GOT3 (cell line): ENCODE results near the gene PLXNA4.

ENCODE experiments used
- DNase-seq: peaks from one replicate; lab custom pipeline; 2025; ENCODE audit warnings: mixed read lengths; lab: John Stamatoyannopoulos, UW

PLXNA4 gene

GRCh38 chr7:132561763-132562162 is 14.5 kb downstream of the PLXNA4 start:
- DNase-seq = no peak

DNA sequence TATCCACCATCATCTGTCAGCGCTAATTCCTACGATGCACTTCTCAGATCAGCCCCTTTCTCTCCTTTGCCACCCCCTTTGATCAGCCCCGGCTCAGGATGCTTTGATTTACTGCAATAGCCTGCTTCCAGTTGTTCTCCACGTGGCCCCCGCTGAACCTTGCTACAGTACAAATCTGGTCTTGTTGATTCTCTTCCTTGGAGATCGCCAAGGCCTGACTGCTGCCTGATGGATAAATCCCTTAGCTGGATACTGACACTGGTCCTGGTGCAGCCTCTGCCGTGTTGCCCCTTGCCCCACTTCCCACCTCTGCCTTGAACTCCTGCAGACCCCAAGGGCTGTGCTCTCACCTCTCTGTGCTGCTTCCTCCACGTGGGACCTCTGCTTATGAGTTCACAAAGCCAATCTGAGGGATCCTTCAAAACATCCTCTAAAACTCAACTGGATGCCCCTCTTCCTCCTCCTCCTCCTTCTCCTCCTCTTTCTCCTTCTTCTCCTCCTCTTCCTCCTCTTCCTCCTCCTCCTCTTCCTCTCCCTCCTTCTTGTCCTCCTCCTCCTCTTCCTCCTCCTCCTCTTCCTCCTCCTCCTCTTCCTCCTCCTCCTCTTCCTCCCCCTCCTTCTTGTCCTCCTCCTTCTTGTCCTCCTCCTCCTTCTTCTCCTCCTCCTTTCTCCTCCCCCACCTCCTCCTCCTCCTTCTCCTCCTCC is 15.3 kb downstream of the PLXNA4 start:
- DNase-seq = no peak

DNA sequence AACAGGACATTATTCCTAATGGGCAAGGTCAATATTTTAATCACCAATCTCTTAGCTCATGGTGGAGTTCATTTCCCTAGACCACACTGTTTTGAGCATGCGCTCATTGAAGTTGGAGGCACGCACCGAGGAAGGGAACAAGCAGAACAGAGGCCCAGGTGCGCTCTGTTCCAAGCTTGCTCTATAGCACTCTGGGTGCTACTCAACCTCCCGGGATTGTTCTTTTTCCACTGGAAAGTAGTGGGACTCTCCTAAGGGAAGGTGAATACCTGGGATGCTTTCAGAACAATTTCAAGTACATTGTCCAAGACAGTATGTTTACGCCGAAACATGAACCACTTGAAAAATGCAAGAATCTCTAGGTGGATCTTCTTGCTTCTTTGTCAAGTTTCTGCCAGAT is 16.2 kb downstream of the PLXNA4 start:
- no peak for DNase-seq

- no peak for DNase-seq
These were observed 17.5 kb downstream of the PLXNA4 start for GRCh38 chr7:132558815-132559214.

DNA sequence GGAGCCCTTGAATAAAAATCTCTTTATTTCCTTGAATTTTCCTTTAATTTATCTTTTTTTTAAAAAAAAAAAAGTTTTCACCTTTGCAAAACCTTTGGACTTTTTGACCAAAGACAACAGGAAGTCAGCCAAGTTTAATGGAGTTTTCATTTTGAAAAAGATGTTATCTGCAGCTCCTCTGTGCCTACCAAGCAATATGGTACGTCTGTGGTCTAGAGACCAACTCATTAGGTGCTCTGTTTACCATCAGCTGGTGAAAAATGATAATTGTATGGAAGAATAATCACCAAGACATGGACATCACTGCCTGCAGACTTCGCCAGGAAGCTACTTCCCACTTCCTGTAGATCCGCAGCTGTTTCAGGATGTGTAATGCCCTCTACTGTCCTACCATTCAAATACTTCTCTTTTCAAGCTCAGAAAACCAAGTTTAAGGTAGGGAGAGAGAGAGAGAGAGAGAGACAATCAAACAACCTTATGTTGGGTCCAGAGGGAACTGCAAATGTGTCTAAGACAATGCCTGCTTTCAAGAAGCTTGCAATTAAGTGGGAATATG is 18.7 kb downstream of the PLXNA4 start:
- DNase-seq = no peak

- no peak for DNase-seq
These were observed 21.8 kb downstream of the PLXNA4 start for GRCh38 chr7:132554446-132554845.

GRCh38 chr7:132553031-132553430 is 23.2 kb downstream of the PLXNA4 start:
- no peak for DNase-seq

DNA sequence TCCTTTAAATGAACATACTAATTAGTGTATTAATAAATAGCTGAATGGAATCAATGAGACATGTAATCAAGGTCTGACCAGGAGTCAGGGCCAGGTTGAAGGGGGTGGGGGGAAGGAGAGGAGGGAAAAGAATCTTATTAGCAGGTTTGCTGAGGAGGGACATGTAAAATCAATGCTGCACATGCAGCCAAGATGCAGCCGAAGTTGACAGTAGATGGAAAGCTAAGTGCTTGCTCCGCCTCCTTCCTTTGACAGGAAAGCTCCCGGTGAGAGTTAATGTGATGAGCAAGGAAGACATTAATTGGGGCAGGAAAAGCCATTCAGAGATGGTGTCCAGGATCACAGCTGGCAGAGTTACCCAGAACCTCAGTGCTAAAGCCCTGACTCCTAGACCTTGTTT is 24.4 kb downstream of the PLXNA4 start:
- DNase-seq = no peak

- no peak for DNase-seq
These were observed 24.8 kb downstream of the PLXNA4 start for GRCh38 chr7:132551439-132551838.

- DNase-seq = no peak
These were observed 27.7 kb downstream of the PLXNA4 start for GRCh38 chr7:132548489-132549078.

- no peak for DNase-seq
These were observed 28.4 kb downstream of the PLXNA4 start for GRCh38 chr7:132547821-132548220.

- no peak for DNase-seq
These were observed 29.7 kb downstream of the PLXNA4 start for GRCh38 chr7:132546366-132547127.

- DNase-seq = no peak
These were observed 30.5 kb downstream of the PLXNA4 start for GRCh38 chr7:132545756-132546155.

GRCh38 chr7:132544999-132545398 is 31.3 kb downstream of the PLXNA4 start:
- no peak for DNase-seq

DNA sequence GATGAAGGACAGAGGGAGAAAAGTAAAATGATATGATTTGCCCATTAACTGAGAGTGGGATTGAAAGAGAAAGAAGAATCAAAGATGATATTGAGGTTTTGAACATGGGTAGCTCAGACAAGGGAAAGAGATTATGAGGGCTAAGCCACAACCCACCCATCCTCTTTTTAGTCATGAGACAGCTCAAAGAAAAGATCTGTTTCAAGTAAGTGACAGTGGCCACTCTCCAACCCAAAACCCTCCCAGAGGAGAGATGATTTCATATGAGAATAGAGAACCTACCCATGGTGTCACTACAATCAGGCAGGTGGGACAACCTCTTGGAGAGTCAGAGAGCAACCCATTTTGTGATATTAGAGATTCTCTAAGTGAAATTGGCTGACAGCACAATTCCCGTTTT is 32.2 kb downstream of the PLXNA4 start:
- no peak for DNase-seq

GRCh38 chr7:132542895-132543294 is 33.4 kb downstream of the PLXNA4 start:
- no peak for DNase-seq

DNA sequence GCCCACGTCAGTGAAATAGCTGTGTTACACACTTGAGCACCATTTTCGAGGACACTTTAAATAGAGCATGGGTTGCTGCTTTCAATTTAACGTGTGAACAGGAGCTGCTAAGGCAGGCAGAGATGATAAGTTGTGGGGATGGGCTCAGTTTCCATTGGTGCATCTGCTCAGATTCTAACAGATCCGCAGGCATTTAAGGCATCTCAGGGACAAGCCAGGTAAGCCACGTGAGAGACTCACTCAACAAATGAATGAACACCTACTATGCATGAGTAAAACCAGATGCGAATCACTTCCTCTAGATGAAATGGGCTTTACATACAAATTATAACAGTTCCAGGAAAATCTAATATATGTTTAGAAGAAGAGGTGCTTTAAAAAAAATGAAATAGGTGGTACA is 34.6 kb downstream of the PLXNA4 start:
- no peak for DNase-seq

GRCh38 chr7:132537456-132538145 is 38.7 kb downstream of the PLXNA4 start:
- DNase-seq = no peak

- DNase-seq = no peak
These were observed 39.4 kb downstream of the PLXNA4 start for GRCh38 chr7:132536654-132537395.

- DNase-seq = no peak
These were observed 42.4 kb downstream of the PLXNA4 start for GRCh38 chr7:132533916-132534315.

- no peak for DNase-seq
These were observed 44.0 kb downstream of the PLXNA4 start for GRCh38 chr7:132532281-132532680.

DNA sequence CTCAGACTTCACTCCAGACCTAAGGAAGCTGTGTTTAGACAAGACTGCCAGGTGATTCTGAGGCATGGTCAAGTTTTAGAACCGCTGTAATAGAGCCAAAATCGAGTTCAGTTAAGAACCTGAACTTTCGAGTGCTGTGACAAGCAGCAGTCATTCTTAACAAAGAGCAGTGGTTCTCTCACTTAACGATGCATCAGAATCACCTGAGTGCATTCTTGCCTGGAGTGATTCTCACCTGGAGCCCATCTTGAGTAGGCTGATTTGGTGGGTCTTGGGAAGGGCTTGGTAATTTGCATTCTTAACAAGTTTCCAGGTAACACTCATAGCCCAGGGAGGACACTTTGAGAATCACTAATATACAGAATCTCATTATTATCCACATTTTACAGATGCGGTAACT is 44.7 kb downstream of the PLXNA4 start:
- DNase-seq = no peak
